ENCODE data around the gene USP24.

DNA sequence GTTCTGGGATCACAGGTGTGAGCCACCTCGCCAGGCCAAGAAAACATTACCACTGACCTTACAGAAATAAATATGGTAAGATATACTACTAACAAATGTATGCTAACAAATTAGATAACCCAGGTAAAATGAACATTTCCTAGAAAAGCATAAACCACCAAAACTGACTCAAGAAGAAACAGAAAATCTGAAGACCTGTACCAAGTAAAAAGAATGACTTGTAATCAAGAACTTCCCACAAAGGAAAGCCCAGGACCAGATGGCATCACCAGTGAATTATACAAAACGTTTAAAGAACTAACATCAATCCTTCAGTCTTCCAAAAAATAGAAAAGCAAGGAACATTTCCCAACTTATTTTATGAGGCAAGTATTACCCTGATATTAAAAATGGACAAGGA lies 29.3 kb downstream of the USP24 start:
- TF ChIP-seq POLR2A (IDR thresholded peaks at IDR 0.05) = no peak
- TF ChIP-seq, protein P1, sequence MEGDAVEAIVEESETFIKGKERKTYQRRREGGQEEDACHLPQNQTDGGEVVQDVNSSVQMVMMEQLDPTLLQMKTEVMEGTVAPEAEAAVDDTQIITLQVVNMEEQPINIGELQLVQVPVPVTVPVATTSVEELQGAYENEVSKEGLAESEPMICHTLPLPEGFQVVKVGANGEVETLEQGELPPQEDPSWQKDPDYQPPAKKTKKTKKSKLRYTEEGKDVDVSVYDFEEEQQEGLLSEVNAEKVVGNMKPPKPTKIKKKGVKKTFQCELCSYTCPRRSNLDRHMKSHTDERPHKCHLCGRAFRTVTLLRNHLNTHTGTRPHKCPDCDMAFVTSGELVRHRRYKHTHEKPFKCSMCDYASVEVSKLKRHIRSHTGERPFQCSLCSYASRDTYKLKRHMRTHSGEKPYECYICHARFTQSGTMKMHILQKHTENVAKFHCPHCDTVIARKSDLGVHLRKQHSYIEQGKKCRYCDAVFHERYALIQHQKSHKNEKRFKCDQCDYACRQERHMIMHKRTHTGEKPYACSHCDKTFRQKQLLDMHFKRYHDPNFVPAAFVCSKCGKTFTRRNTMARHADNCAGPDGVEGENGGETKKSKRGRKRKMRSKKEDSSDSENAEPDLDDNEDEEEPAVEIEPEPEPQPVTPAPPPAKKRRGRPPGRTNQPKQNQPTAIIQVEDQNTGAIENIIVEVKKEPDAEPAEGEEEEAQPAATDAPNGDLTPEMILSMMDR (IDR thresholded peaks at IDR 0.05) = no peak

All from esophagus squamous epithelium (tissue), 4 donors.